Endothelial cell of umbilical vein (primary cell): Measurements from ENCODE around the gene ALDOC. TPM values are rescaled to one million over a fixed set of nuclear protein-coding genes. Genes with fewer than 3 reads are reported as not detected.

ENCODE experiments used
- BruUV-seq: library from RNA; stranded (reverse); fragments of 400-500 nt; replicated peaks from 2 replicates; lab custom pipeline; 2021; lab: Mats Ljungman, UMichigan
- CTCF ChIA-PET: fragments of 300-600, 350-600 bp; sonication (Branson Sonifier 250); formaldehyde crosslinking; loops from one replicate; lab custom pipeline; 2021; ENCODE audit warnings: antibody characterized with exemption, inconsistent platforms; lab: Charles Lee
- POLR2A ChIA-PET: fragments of 300-600, 350-600 bp; sonication (Branson Sonifier 250); formaldehyde crosslinking; loops from one replicate; lab custom pipeline; 2021; ENCODE audit warnings: antibody characterized with exemption, inconsistent platforms; lab: Charles Lee
- DNase-seq: peaks from one replicate; pipeline ENCODE4 v3.0.0-alpha.2; 2011; ENCODE audit warnings: low read depth, low spot score
- FAIRE-seq: peaks from 2 replicates; lab custom pipeline; 2011; peaks lifted over from hg19 to GRCh38; lab: Jason Lieb, UNC
- H2AFZ ChIP-seq: 2 replicates; pipeline ENCODE4 v1.6.0; 2012; ENCODE audit warnings: low read depth, low read length, control low read depth, inconsistent platforms
- H3K27ac ChIP-seq: 2 replicates; pipeline ENCODE4 v1.5.1; 2011; ENCODE audit warnings: low read depth, mild to moderate bottlenecking, control low read depth, low read length, moderate library complexity; ENCODE audit not compliant: insufficient read depth
- H3K27me3 ChIP-seq, 2 experiments: 2 replicates each; pipeline versions ENCODE4 v1.6.0 to v1.6.1; 2011; ENCODE audit warnings: low read length in 2 of 2, mixed read lengths in 1 of 2; ENCODE audit not compliant: control insufficient read depth in 2 of 2, insufficient read depth in 2 of 2
- H3K36me3 ChIP-seq, 2 experiments: 2 replicates in 1 of 2; 3 replicates in 1 of 2; pipeline ENCODE4 v1.5.1; 2011; ENCODE audit warnings: low read length in 2 of 2, mild to moderate bottlenecking in 1 of 2, moderate library complexity in 1 of 2; ENCODE audit not compliant: control insufficient read depth in 2 of 2, insufficient read depth in 2 of 2; ENCODE audit errors: extremely low read depth in 1 of 2
- H3K4me1 ChIP-seq: 3 replicates; pipeline ENCODE4 v1.5.1; 2011; ENCODE audit warnings: mild to moderate bottlenecking, low read length; ENCODE audit not compliant: control insufficient read depth, insufficient read depth; ENCODE audit errors: extremely low read depth
- H3K4me2 ChIP-seq: 2 replicates; pipeline ENCODE4 v1.6.1; 2011; ENCODE audit warnings: low read length, control low read depth, mixed read lengths; ENCODE audit not compliant: insufficient read depth
- H3K4me3 ChIP-seq, 3 experiments: fragments of 200-600 bp in 1 of 3; sonication (generic), shearing (Covaris generic) in 1 of 3; replicated peaks in 1 of 3; 2 replicates each; pipeline ENCODE4 v1.5.1; 2011 to 2016; ENCODE audit warnings: control low read depth in 3 of 3, low read length in 3 of 3, mild to moderate bottlenecking in 2 of 3, inconsistent platforms in 1 of 3, low read depth in 1 of 3, moderate library complexity in 1 of 3; ENCODE audit not compliant: insufficient read depth in 1 of 3
- H3K79me2 ChIP-seq: 2 replicates; pipeline ENCODE4 v1.6.0; 2012; ENCODE audit warnings: low read length, inconsistent platforms; ENCODE audit not compliant: control insufficient read depth, insufficient read depth
- H3K9ac ChIP-seq: replicated peaks from 2 replicates; pipeline ENCODE3; 2011; ENCODE audit warnings: low read length, control low read depth; ENCODE audit not compliant: insufficient read depth; ENCODE audit errors: extremely low read depth
- H3K9me1 ChIP-seq: replicated peaks from 3 replicates; pipeline ENCODE4 v1.6.0; 2011; ENCODE audit warnings: mild to moderate bottlenecking, low read length; ENCODE audit not compliant: control insufficient read depth, insufficient read depth; ENCODE audit errors: extremely low read depth
- H3K9me3 ChIP-seq: replicated peaks from 2 replicates; pipeline ENCODE4 v1.5.1; 2012; ENCODE audit warnings: low read length, inconsistent platforms; ENCODE audit not compliant: control insufficient read depth, insufficient read depth
- H4K20me1 ChIP-seq: replicated peaks from 2 replicates; pipeline ENCODE3; 2011; ENCODE audit warnings: mild to moderate bottlenecking, low read length; ENCODE audit not compliant: control insufficient read depth, insufficient read depth; ENCODE audit errors: extremely low read depth
- EZH2 ChIP-seq: IDR thresholded peaks from 2 replicates; pipeline ENCODE4 v1.6.1; 2012; ENCODE audit warnings: borderline replicate concordance, low read depth, mild to moderate bottlenecking, moderate library complexity, low read length, inconsistent platforms; ENCODE audit not compliant: severe bottlenecking
- FOS ChIP-seq: IDR thresholded peaks from 2 replicates; pipeline ENCODE4 v1.6.1; 2011; ENCODE audit warnings: mild to moderate bottlenecking, low read length, moderate library complexity, borderline replicate concordance; ENCODE audit not compliant: insufficient read depth
- GATA2 ChIP-seq: IDR thresholded peaks from 2 replicates; pipeline ENCODE4 v1.7.0; 2011; ENCODE audit warnings: low read depth, mild to moderate bottlenecking, moderate library complexity, mixed read lengths, low read length; ENCODE audit not compliant: insufficient read length, insufficient read depth
- JUN ChIP-seq: IDR thresholded peaks from 2 replicates; pipeline ENCODE4 v1.6.1; 2011; ENCODE audit warnings: borderline replicate concordance, low read depth; ENCODE audit not compliant: insufficient read length, insufficient read depth
- MYC ChIP-seq: IDR thresholded peaks from one replicate; pipeline ENCODE4 v1.6.1; 2011; ENCODE audit warnings: mild to moderate bottlenecking, low read depth, low read length
- POLR2A ChIP-seq: IDR thresholded peaks from 2 replicates; pipeline ENCODE4 v1.6.1; 2012; ENCODE audit warnings: low read depth, mild to moderate bottlenecking, control low read depth, low read length
- POLR2AphosphoS5 ChIP-seq: IDR thresholded peaks from 2 replicates; pipeline ENCODE4 v1.6.1; 2012; ENCODE audit warnings: low read depth, mild to moderate bottlenecking, control low read depth, low read length, moderate library complexity; ENCODE audit not compliant: insufficient read depth
- dilution Hi-C: fragments of 300-500 bp; cut with MboI; formaldehyde crosslinking; loops from one replicate; pipeline ENCODE4 v1.15.0; 2019; ENCODE audit warnings: low sequenced_read_pairs; ENCODE audit not compliant: extremely low pct_ligation_motif_present
- intact Hi-C: fragments of 100-400 bp; cut with micrococcal nuclease; formaldehyde crosslinking; loops from one replicate; pipeline ENCODE4 v1.10.0; 2022
- polyA plus RNA-seq, 4 experiments: library from polyadenylated mRNA; depleted of rRNA in 3 of 4; stranded (reverse) in 3 of 4; unstranded in 1 of 4; fragments of >200 nt; gene quantifications; 2 replicates each; pipeline versions ENCODE4 v1.2.1 to v1.2.3, GENCODE V29; 2011 to 2012; ENCODE audit warnings: missing spikeins in 1 of 4
- total RNA-seq: library from RNA; stranded (reverse); gene quantifications from 2 replicates; pipeline ENCODE4 v1.2.3, GENCODE V29; 2021
- TF ChIP-seq, protein P1 (sequence below), 2 donors: IDR thresholded peaks; 1 replicate in 1 of 2; 2 replicates in 1 of 2; pipeline ENCODE4 v1.5.1; 2011; ENCODE audit warnings: low read length in 2 of 2, mild to moderate bottlenecking in 2 of 2, moderate library complexity in 2 of 2, control low read depth in 1 of 2, inconsistent platforms in 1 of 2, low read depth in 1 of 2; ENCODE audit not compliant: insufficient read depth in 1 of 2; ENCODE audit errors: extremely low read depth in 1 of 2
- TF ChIP-seq, protein P2 (sequence below): IDR thresholded peaks from 2 replicates; pipeline ENCODE4 v1.6.1; 2011; ENCODE audit not compliant: insufficient read depth, insufficient read length

ALDOC gene
- total and polyA plus RNA-seq, 2 donors (not counting 3 experiments of a cell fraction or from before 2014, with no cell fraction given): 7.2 to 18.9 TPM

DNA sequence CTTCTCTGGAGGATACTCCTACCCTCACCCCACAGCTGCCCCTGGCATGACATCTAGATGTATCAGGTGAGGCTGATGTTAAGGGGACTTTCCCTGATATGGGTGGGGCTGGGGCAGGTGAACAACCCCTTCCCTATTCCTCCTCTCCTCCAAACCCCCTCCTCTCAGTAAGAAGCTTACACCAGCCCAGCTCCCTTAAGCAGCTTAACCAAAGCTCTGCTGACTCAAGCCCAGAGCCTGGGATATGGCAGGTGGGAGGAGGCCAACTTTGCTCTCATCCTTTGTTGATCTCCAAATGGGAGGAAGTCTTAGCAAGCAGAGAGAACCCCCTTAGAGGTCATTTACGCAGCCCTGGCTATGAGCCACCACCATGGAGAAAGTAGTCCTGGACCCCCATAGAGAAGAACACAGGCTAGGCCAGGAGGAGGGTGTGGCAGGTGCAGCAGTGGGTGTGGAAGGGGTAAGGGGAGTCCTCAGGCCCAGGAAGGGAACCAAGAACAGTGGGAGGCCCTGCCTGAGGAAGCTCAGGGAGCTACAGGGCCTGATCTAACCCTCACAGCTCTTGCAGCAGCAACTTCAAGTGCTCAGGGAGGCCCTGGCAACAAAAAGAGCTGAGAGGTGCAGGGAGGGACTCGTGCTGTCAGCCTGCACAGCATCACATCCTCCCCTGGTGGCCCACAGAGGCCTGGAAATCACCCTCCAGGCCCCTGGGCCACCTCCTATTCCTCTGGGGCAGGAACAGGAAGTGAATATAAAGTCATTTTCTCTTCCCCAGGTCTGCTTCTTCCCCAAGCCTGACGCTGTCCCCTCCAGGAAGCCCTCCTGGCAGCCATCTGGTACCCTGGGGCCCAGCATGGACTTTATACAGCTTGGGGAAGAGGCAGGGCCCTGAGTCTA is 27.2 kb downstream of the ALDOC start:
- POLR2A ChIA-PET: no interaction called here

More for the DNA sequence above, 27.2 kb downstream of the ALDOC start:
- TF ChIP-seq, protein P1, sequence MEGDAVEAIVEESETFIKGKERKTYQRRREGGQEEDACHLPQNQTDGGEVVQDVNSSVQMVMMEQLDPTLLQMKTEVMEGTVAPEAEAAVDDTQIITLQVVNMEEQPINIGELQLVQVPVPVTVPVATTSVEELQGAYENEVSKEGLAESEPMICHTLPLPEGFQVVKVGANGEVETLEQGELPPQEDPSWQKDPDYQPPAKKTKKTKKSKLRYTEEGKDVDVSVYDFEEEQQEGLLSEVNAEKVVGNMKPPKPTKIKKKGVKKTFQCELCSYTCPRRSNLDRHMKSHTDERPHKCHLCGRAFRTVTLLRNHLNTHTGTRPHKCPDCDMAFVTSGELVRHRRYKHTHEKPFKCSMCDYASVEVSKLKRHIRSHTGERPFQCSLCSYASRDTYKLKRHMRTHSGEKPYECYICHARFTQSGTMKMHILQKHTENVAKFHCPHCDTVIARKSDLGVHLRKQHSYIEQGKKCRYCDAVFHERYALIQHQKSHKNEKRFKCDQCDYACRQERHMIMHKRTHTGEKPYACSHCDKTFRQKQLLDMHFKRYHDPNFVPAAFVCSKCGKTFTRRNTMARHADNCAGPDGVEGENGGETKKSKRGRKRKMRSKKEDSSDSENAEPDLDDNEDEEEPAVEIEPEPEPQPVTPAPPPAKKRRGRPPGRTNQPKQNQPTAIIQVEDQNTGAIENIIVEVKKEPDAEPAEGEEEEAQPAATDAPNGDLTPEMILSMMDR (IDR thresholded peaks at IDR 0.05; ENCODE audit: extremely low read depth in 1 of 2, insufficient read depth in 1 of 2, low read depth in 1 of 2, low read length in 2 of 2): no peak
- TF ChIP-seq, protein P2, sequence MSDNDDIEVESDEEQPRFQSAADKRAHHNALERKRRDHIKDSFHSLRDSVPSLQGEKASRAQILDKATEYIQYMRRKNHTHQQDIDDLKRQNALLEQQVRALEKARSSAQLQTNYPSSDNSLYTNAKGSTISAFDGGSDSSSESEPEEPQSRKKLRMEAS: no peak
- TF ChIP-seq FOS (no peak), POLR2A (no peak), EZH2 (no peak), JUN (no peak), POLR2AphosphoS5 (no peak), GATA2 (no peak), MYC (no peak)
- no peak overlapping the region for H3K4me2 ChIP-seq
- no peaks in the 10 kb centered on the region for H3K9me3 ChIP-seq
- no peaks in the 10 kb centered on the region for H3K79me2 ChIP-seq
- H3K27ac ChIP-seq: no peak overlapping the region
- CTCF ChIA-PET: interaction anchor here (1.0 to 3.9 kb wide), 7 partner anchors 8 to 64 kb away, joined by 3 to 16 read pairs (median 6); partner anchors contain the start of genes PIGS and SPAG5
- no peaks in the 10 kb centered on the region for H3K27me3 ChIP-seq
- no peak for FAIRE-seq
- H3K4me3 ChIP-seq: no peak overlapping the region
- H3K36me3 ChIP-seq: peaks cover 0 to 18% of the 10 kb centered on the region in 2 experiments
- DNase-seq: no peak
- dilution Hi-C loops: no loop called here
- no peaks in the 10 kb centered on the region for H3K9me1 ChIP-seq
- no TSS peak for BruUV-seq
- no peak overlapping the region for H2AFZ ChIP-seq
- peaks cover 6% of the 10 kb centered on the region for H3K4me1 ChIP-seq
- no peaks in the 10 kb centered on the region for H4K20me1 ChIP-seq
- intact Hi-C loops: no loop called here
- H3K9ac ChIP-seq: no peak overlapping the region
